Measurements from ENCODE around the gene HCN2.

DNA sequence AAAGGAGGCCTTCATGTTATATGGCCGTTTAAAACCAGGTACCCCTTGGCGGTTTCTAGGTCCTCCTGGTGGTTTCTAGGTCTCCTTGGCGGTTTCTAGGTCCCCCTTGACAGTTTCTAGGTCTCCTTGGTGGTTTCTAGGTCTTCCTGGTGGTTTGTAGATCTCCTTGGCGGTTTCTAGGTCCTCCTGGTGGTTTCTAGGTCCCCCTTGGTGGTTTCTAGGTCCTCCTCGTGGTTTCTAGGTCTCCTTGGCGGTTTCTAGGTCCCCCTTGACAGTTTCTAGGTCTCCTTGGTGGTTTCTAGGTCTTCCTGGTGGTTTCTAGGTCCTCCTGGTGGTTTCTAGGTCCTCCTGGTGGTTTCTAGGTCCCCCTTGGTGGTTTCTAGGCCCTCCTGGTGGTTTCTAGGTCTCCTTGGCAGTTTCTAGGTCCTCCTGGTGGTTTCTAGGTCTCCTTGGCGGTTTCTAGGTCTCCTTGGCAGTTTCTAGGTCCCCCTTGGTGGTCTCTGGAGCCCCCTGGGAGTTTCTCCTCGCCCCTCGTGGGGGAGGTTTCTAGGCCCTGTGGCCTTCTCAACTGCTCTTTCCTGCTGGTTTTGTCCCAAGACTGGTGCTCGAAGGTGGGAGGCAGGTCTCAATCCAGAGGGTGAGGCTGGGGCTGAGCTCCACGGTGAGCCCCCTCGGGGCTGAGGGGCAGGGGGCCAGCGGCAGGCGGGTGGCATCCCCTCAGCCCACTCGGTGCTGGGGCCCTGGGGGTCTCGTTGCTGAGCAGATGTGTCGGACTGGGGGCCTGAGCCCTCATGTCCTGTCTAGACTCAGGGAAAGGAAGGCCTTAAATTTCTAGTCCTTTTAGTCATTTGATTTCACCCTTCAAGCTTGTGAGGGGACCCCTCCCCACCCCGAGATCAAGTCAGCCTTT lies 8.0 kb downstream of the HCN2 start:
- no peak for TF ChIP-seq POLR2AphosphoS5 (IDR thresholded peaks at IDR 0.05)
- TF ChIP-seq POLR2A (IDR thresholded peaks at IDR 0.05): no peak
- TF ChIP-seq, protein P1, sequence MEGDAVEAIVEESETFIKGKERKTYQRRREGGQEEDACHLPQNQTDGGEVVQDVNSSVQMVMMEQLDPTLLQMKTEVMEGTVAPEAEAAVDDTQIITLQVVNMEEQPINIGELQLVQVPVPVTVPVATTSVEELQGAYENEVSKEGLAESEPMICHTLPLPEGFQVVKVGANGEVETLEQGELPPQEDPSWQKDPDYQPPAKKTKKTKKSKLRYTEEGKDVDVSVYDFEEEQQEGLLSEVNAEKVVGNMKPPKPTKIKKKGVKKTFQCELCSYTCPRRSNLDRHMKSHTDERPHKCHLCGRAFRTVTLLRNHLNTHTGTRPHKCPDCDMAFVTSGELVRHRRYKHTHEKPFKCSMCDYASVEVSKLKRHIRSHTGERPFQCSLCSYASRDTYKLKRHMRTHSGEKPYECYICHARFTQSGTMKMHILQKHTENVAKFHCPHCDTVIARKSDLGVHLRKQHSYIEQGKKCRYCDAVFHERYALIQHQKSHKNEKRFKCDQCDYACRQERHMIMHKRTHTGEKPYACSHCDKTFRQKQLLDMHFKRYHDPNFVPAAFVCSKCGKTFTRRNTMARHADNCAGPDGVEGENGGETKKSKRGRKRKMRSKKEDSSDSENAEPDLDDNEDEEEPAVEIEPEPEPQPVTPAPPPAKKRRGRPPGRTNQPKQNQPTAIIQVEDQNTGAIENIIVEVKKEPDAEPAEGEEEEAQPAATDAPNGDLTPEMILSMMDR (IDR thresholded peaks at IDR 0.05): no peak

Measured in breast epithelium (tissue), 3 donors.